Right atrium auricular region (tissue), 2 donors: Measurements from ENCODE around the gene CDK19. TPM values are rescaled to one million over a fixed set of nuclear protein-coding genes. Genes with fewer than 3 reads are reported as not detected.

Experiments
- DNase-seq: peaks from one replicate; pipeline ENCODE4 v3.0.0-alpha.2; 2019; ENCODE audit warnings: low spot score
- H3K27ac ChIP-seq, 2 donors: fragments of 200-600 bp; sonication (generic); 1 replicate in 1 of 2; 2 replicates in 1 of 2; pipeline ENCODE4 v1.5.1; 2016 to 2019
- H3K27me3 ChIP-seq, 2 donors: fragments of 200-600 bp; sonication (generic); one replicate each; pipeline versions ENCODE4 v1.5.1 to v1.6.0; 2017 to 2019
- H3K36me3 ChIP-seq: fragments of 200-600 bp; sonication (generic); one replicate; pipeline ENCODE4 v1.5.1; 2016
- H3K4me1 ChIP-seq, 2 donors: fragments of 200-600 bp; sonication (generic); one replicate each; pipeline versions ENCODE4 v1.5.1 to v1.6.0; 2017 to 2019
- H3K4me3 ChIP-seq, 2 donors: fragments of 200-600 bp; sonication (generic); 1 replicate in 1 of 2; 2 replicates in 1 of 2; pipeline ENCODE4 v1.5.1; 2017 to 2019; ENCODE audit warnings: mild to moderate bottlenecking in 1 of 2, moderate library complexity in 1 of 2
- H3K9me3 ChIP-seq, 2 donors: fragments of 200-600 bp; sonication (generic); one replicate each; pipeline ENCODE4 v1.5.1; 2019
- total RNA-seq, 2 donors: library from RNA; depleted of rRNA; stranded (reverse); fragments of >200 nt; gene quantifications; one replicate each; pipeline ENCODE4 v1.1.0, GENCODE V29; 2016
- TF ChIP-seq, protein P1 (sequence below), 2 donors: fragments of 200-600 bp; sonication (generic); IDR thresholded peaks; one replicate each; pipeline ENCODE4 v1.5.1; 2019; ENCODE audit warnings: antibody characterized with exemption in 2 of 2

The CDK19 gene
- total RNA-seq, 2 donors from 2014 or later, result 5.7 to 6.3 TPM

GRCh38 chr6:110672122-110672521, 143.1 kb downstream of the CDK19 start:
- H3K27ac ChIP-seq, result no peak overlapping the region
- no peak overlapping the region for H3K4me3 ChIP-seq

DNA sequence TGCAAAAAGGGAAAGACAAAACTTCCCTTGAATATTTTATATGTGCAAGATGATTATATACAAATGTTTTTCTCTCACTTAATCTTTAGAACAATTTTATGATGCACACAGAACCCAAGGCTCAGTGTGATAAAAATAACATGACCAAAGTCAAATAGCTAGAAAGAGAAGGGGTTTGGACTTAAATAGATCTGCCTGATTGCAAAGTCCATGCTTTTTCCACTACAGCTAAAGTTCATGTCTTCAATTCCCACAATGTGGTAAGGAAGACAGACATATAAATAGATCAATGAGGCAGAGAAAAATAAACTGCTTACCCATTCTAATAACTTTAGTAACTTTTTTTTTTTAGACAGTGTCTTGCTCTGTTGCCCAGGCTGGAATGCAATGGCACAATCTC, 143.8 kb downstream of the CDK19 start:
- no peak overlapping the region for H3K4me3 ChIP-seq
- H3K36me3 ChIP-seq, result no peaks in the 10 kb centered on the region
- DNase-seq, result no peak
- no peak overlapping the region for H3K27ac ChIP-seq
- no peaks in the 10 kb centered on the region for H3K27me3 ChIP-seq
- H3K4me1 ChIP-seq, result no peaks in the 10 kb centered on the region
- no peaks in the 10 kb centered on the region for H3K9me3 ChIP-seq
- TF ChIP-seq, protein P1, sequence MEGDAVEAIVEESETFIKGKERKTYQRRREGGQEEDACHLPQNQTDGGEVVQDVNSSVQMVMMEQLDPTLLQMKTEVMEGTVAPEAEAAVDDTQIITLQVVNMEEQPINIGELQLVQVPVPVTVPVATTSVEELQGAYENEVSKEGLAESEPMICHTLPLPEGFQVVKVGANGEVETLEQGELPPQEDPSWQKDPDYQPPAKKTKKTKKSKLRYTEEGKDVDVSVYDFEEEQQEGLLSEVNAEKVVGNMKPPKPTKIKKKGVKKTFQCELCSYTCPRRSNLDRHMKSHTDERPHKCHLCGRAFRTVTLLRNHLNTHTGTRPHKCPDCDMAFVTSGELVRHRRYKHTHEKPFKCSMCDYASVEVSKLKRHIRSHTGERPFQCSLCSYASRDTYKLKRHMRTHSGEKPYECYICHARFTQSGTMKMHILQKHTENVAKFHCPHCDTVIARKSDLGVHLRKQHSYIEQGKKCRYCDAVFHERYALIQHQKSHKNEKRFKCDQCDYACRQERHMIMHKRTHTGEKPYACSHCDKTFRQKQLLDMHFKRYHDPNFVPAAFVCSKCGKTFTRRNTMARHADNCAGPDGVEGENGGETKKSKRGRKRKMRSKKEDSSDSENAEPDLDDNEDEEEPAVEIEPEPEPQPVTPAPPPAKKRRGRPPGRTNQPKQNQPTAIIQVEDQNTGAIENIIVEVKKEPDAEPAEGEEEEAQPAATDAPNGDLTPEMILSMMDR (IDR thresholded peaks at IDR 0.05), result no peak

More at GRCh38 chr6:110672122-110672521, 143.1 kb downstream of the CDK19 start:
- Histone ChIP-seq H3K9me3 (no peaks in the 10 kb centered on the region), H3K4me1 (no peaks in the 10 kb centered on the region), H3K27me3 (no peaks in the 10 kb centered on the region), H3K36me3 (no peaks in the 10 kb centered on the region)
- no peak for DNase-seq
- TF ChIP-seq, protein P1 (IDR thresholded peaks at IDR 0.05), result no peak

GRCh38 chr6:110665600-110665999, 149.7 kb downstream of the CDK19 start:
- Histone ChIP-seq H3K27ac (no peak overlapping the region), H3K4me3 (no peak overlapping the region), H3K4me1 (no peaks in the 10 kb centered on the region), H3K9me3 (no peaks in the 10 kb centered on the region), H3K27me3 (no peaks in the 10 kb centered on the region), H3K36me3 (no peaks in the 10 kb centered on the region)
- TF ChIP-seq, protein P1 (IDR thresholded peaks at IDR 0.05), result no peak
- no peak for DNase-seq

DNA sequence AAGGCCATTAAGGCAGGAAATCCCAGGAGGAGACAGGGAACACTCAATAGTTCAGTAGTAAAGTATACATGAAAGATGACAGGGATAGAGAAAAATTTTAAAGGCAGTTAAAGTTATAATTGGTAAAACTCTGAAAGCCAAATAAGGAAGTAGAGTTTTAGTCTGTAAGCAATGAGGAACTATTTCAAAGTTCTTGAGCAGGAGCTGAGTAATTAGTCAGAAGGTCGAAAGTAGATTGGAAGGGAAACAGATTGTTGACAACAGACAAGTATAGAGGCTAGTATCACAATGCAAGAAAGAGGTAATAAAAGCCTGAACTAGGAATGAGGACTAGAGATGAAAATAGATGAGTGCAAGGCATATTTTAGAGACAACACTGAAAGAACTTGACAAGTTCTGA, 150.3 kb downstream of the CDK19 start:
- Histone ChIP-seq H3K9me3 (no peaks in the 10 kb centered on the region), H3K4me3 (no peak overlapping the region), H3K27ac (no peak overlapping the region), H3K4me1 (no peaks in the 10 kb centered on the region), H3K36me3 (no peaks in the 10 kb centered on the region), H3K27me3 (no peaks in the 10 kb centered on the region)
- no peak for DNase-seq
- TF ChIP-seq, protein P1 (IDR thresholded peaks at IDR 0.05), result no peak

- DNase-seq, result no peak
- Histone ChIP-seq H3K4me1 (no peaks in the 10 kb centered on the region), H3K4me3 (no peak overlapping the region), H3K36me3 (no peaks in the 10 kb centered on the region), H3K9me3 (no peaks in the 10 kb centered on the region), H3K27ac (no peak overlapping the region), H3K27me3 (no peaks in the 10 kb centered on the region)
- TF ChIP-seq, protein P1 (IDR thresholded peaks at IDR 0.05), result no peak
Measured at GRCh38 chr6:110662490-110663211, 152.6 kb downstream of the CDK19 start.

- no peak for DNase-seq
- H3K9me3 ChIP-seq, result no peaks in the 10 kb centered on the region
- no peak overlapping the region for H3K4me3 ChIP-seq
- no peaks in the 10 kb centered on the region for H3K4me1 ChIP-seq
- TF ChIP-seq, protein P1 (IDR thresholded peaks at IDR 0.05), result no peak
- H3K27me3 ChIP-seq, result no peaks in the 10 kb centered on the region
- no peak overlapping the region for H3K27ac ChIP-seq
- no peaks in the 10 kb centered on the region for H3K36me3 ChIP-seq
Measured at GRCh38 chr6:110661414-110661813, 153.9 kb downstream of the CDK19 start.
